HepG2 (cell line): Measurements from ENCODE around the gene ALX4.

Source experiments
- GTF2F1 ChIP-seq: fragments of 150-350 bp; IDR thresholded peaks from 2 replicates; pipeline ENCODE4 v1.6.1; 2014; ENCODE audit warnings: low read length
- HDAC6 ChIP-seq: fragments of 200-600 bp; sonication (generic); IDR thresholded peaks from 2 replicates; pipeline ENCODE4 v1.7.0; 2017; ENCODE audit warnings: mild to moderate bottlenecking, antibody characterized with exemption, low read length, low read depth
- KAT8 ChIP-seq: IDR thresholded peaks from 2 replicates; pipeline ENCODE4 v1.6.1; 2016; ENCODE audit warnings: missing genetic modification reagents, missing compliant biosample characterization
- MZF1 ChIP-seq: sonication (generic); formaldehyde crosslinking; IDR thresholded peaks from 2 replicates; pipeline ENCODE4 v1.8.1; 2023; ENCODE audit warnings: mild to moderate bottlenecking, missing genetic modification reagents, borderline replicate concordance
- POLR2A ChIP-seq, 2 experiments: IDR thresholded peaks; 2 replicates each; pipeline ENCODE4 v1.6.1; 2011; ENCODE audit warnings: low read depth in 2 of 2, low read length in 2 of 2, mild to moderate bottlenecking in 1 of 2, moderate library complexity in 1 of 2; ENCODE audit not compliant: insufficient read depth in 1 of 2
- POLR2AphosphoS5 ChIP-seq: IDR thresholded peaks from 2 replicates; pipeline ENCODE4 v1.6.1; 2012; ENCODE audit warnings: low read depth, low read length
- ZBTB1 ChIP-seq: sonication (generic); formaldehyde crosslinking; IDR thresholded peaks from 2 replicates; pipeline ENCODE4 v1.4.0; 2020; ENCODE audit warnings: missing genetic modification reagents, borderline replicate concordance
- ZFP62 ChIP-seq: sonication (generic); formaldehyde crosslinking; IDR thresholded peaks from 2 replicates; pipeline ENCODE4 v1.4.0; 2020; ENCODE audit warnings: missing genetic modification reagents
- ZNF274 ChIP-seq: sonication (generic); formaldehyde crosslinking; IDR thresholded peaks from 2 replicates; pipeline ENCODE4 v1.5.1; 2020; ENCODE audit warnings: mild to moderate bottlenecking, missing genetic modification reagents
- ZNF335 ChIP-seq: sonication (generic); formaldehyde crosslinking; IDR thresholded peaks from 2 replicates; pipeline ENCODE4 v1.4.0; 2020; ENCODE audit warnings: missing genetic modification reagents
- TF ChIP-seq, protein P1 (sequence below): sonication (generic); formaldehyde crosslinking; IDR thresholded peaks from 2 replicates; pipeline ENCODE4 v1.8.1; 2023; ENCODE audit warnings: missing genetic modification reagents, inconsistent platforms, borderline replicate concordance
- TF ChIP-seq, protein P2 (sequence below), 2 experiments: sonication (generic) in 1 of 2; formaldehyde crosslinking in 1 of 2; IDR thresholded peaks; 2 replicates each; pipeline versions ENCODE4 v1.4.0 to v1.6.1; 2018 to 2020; ENCODE audit warnings: missing genetic modification reagents in 2 of 2, borderline replicate concordance in 1 of 2, low read depth in 1 of 2, mild to moderate bottlenecking in 1 of 2, missing biosample characterization in 1 of 2

DNA sequence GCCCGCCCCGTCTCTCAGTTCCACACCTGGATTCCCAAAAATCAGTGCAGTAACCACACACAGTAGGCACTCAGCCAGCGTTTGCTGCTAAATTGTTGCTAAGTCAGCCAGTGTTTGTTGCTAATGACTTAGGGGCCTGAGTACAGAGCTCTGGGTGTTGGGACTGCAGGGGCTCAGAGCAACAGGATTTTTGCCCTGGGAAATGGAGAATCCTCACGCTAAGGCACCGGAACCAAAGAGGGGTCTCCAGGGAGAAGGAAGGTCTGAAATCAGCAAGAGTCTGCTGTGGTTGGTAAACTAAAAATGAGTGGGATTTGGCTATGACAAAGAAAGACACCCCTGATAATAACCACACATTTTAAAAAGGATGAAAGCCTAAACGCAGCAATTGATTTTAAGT is 22.7 kb upstream of the ALX4 start:
- TF ChIP-seq GTF2F1 = no peak
- TF ChIP-seq ZFP62 (CRISPR knock-in tag) = no peak
- TF ChIP-seq HDAC6 = no peak
- TF ChIP-seq, protein P1, sequence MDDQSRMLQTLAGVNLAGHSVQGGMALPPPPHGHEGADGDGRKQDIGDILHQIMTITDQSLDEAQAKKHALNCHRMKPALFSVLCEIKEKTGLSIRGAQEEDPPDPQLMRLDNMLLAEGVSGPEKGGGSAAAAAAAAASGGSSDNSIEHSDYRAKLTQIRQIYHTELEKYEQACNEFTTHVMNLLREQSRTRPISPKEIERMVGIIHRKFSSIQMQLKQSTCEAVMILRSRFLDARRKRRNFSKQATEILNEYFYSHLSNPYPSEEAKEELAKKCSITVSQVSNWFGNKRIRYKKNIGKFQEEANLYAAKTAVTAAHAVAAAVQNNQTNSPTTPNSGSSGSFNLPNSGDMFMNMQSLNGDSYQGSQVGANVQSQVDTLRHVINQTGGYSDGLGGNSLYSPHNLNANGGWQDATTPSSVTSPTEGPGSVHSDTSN (CRISPR knock-in tag) = no peak
- TF ChIP-seq ZNF274 (CRISPR knock-in tag) = no peak
- no peak for TF ChIP-seq POLR2A (IDR thresholded peaks at IDR 0.05; ENCODE audit: insufficient read depth in 1 of 2, low read depth in 2 of 2, low read length in 2 of 2)
- TF ChIP-seq, protein P2, sequence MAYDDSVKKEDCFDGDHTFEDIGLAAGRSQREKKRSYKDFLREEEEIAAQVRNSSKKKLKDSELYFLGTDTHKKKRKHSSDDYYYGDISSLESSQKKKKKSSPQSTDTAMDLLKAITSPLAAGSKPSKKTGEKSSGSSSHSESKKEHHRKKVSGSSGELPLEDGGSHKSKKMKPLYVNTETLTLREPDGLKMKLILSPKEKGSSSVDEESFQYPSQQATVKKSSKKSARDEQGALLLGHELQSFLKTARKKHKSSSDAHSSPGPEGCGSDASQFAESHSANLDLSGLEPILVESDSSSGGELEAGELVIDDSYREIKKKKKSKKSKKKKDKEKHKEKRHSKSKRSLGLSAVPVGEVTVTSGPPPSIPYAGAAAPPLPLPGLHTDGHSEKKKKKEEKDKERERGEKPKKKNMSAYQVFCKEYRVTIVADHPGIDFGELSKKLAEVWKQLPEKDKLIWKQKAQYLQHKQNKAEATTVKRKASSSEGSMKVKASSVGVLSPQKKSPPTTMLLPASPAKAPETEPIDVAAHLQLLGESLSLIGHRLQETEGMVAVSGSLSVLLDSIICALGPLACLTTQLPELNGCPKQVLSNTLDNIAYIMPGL (CRISPR knock-in tag; IDR thresholded peaks at IDR 0.05; ENCODE audit: borderline replicate concordance in 1 of 2, low read depth in 1 of 2) = no peak
- TF ChIP-seq POLR2AphosphoS5 = no peak
- no peak for TF ChIP-seq ZNF335
- TF ChIP-seq KAT8 (CRISPR knock-in tag) = no peak
- TF ChIP-seq ZBTB1 (CRISPR knock-in tag) = no peak
- no peak for TF ChIP-seq MZF1 (CRISPR knock-in tag)
